HepG2 (cell line): ENCODE measurements around the gene SCYGR5. TPM values are rescaled to one million over a fixed set of nuclear protein-coding genes. Genes with fewer than 3 reads are reported as not detected.
A peak's percentile ranks its signal among the peaks of the same experiment; 100 is the strongest.

Source experiments
- ATAC-seq: fragments of 200-7000 bp; cut with Tn5 transposase; 3 replicates; pipeline ENCODE4 v1.9.1; 2020; ENCODE audit warnings: mild to moderate bottlenecking, moderate library complexity
- BruUV-seq: library from RNA; stranded (reverse); fragments of 400-500 nt; replicated peaks from 2 replicates; lab custom pipeline; 2021; lab: Mats Ljungman, UMichigan
- CTCF ChIA-PET: fragments of 300-600 bp; formaldehyde crosslinking; extraction: SDS; loops from one replicate; lab custom pipeline; 2021; ENCODE audit warnings: low total read pairs, inconsistent platforms, low intra/inter-chr PET ratio; lab: Yijun Ruan, JAX
- POLR2A ChIA-PET: fragments of 350-600 bp; sonication (Branson Sonifier 250); formaldehyde crosslinking; loops from one replicate; lab custom pipeline; 2020; ENCODE audit warnings: antibody characterized with exemption, inconsistent platforms; lab: Yijun Ruan, JAX
- DNase-seq: peaks from one replicate; pipeline ENCODE4 v3.0.0-alpha.2; 2015; ENCODE audit warnings: low spot score
- FAIRE-seq: peaks from 3 replicates; lab custom pipeline; 2011; peaks lifted over from hg19 to GRCh38; lab: Jason Lieb, UNC
- H2AFZ ChIP-seq: one replicate; pipeline ENCODE4 v1.6.1; 2011; ENCODE audit warnings: low read length, inconsistent platforms
- H3K27ac ChIP-seq: fragments of 300-600 bp; 3 replicates; pipeline ENCODE4 v1.8.0; 2011; ENCODE audit warnings: mixed run types, mild to moderate bottlenecking, mixed read lengths, low read length, inconsistent platforms; ENCODE audit not compliant: insufficient read depth; ENCODE audit errors: extremely low read length
- H3K27me3 ChIP-seq, 2 experiments: fragments of 200-600 bp in 1 of 2; 2 replicates in 1 of 2; 3 replicates in 1 of 2; pipeline versions ENCODE4 v1.6.0 to v1.8.0; 2011; ENCODE audit warnings: low read length in 2 of 2, mild to moderate bottlenecking in 2 of 2, moderate library complexity in 2 of 2, inconsistent platforms in 1 of 2; ENCODE audit not compliant: insufficient read depth in 2 of 2, control insufficient read depth in 1 of 2
- H3K36me3 ChIP-seq, 2 experiments: fragments of 200-600 bp in 1 of 2; replicated peaks in 1 of 2; 2 replicates in 1 of 2; 3 replicates in 1 of 2; pipeline versions ENCODE4 v1.5.1 to v1.8.0; 2011; ENCODE audit warnings: low read length in 2 of 2, inconsistent platforms in 1 of 2; ENCODE audit not compliant: insufficient read depth in 2 of 2, control insufficient read depth in 1 of 2
- H3K4me1 ChIP-seq: 2 replicates; pipeline ENCODE4 v1.5.1; 2012; ENCODE audit warnings: low read length, inconsistent platforms; ENCODE audit not compliant: insufficient read depth
- H3K4me2 ChIP-seq: 2 replicates; pipeline ENCODE4 v1.6.0; 2011; ENCODE audit warnings: low read depth, low read length, inconsistent platforms
- H3K4me3 ChIP-seq, 3 experiments: fragments of 200-600 bp in 1 of 3; sonication (generic), shearing (Covaris generic) in 1 of 3; replicated peaks in 1 of 3; 2 replicates each; pipeline ENCODE4 v1.5.1; 2011 to 2016; ENCODE audit warnings: low read length in 3 of 3, inconsistent platforms in 2 of 3, low read depth in 2 of 3, mild to moderate bottlenecking in 2 of 3, control low read depth in 1 of 3, mixed read lengths in 1 of 3; ENCODE audit not compliant: insufficient read depth in 1 of 3
- H3K79me2 ChIP-seq: one replicate; pipeline ENCODE4 v1.6.1; 2011; ENCODE audit warnings: low read length, inconsistent platforms; ENCODE audit not compliant: insufficient read depth
- H3K9ac ChIP-seq: 2 replicates; pipeline ENCODE4 v1.6.0; 2011; ENCODE audit warnings: mild to moderate bottlenecking, low read depth, low read length, inconsistent platforms; ENCODE audit not compliant: insufficient read depth
- H3K9me3 ChIP-seq: 2 replicates; pipeline ENCODE4 v1.5.1; 2012; ENCODE audit warnings: mild to moderate bottlenecking, low read length
- H4K20me1 ChIP-seq: 2 replicates; pipeline ENCODE4 v1.6.0; 2011; ENCODE audit warnings: inconsistent platforms, mild to moderate bottlenecking, low read length, moderate library complexity; ENCODE audit not compliant: insufficient read depth
- CREB1 ChIP-seq, 2 experiments: fragments of 450-650 bp in 1 of 2; IDR thresholded peaks; 2 replicates each; pipeline ENCODE4 v1.6.1; 2016 to 2017; ENCODE audit warnings: control low read depth in 1 of 2, mild to moderate bottlenecking in 1 of 2, missing compliant biosample characterization in 1 of 2, missing genetic modification characterization in 1 of 2
- HHEX ChIP-seq: IDR thresholded peaks from 2 replicates; pipeline ENCODE4 v1.6.1; 2016; ENCODE audit warnings: control low read depth
- MAFG ChIP-seq: sonication (generic); formaldehyde crosslinking; IDR thresholded peaks from 2 replicates; pipeline ENCODE4 v1.5.1; 2020; ENCODE audit warnings: mild to moderate bottlenecking, missing genetic modification reagents
- PAWR ChIP-seq: sonication (generic); formaldehyde crosslinking; IDR thresholded peaks from 2 replicates; pipeline ENCODE4 v1.4.0; 2020; ENCODE audit warnings: missing genetic modification reagents, mild to moderate bottlenecking, borderline replicate concordance
- POLR2A ChIP-seq, 2 experiments: IDR thresholded peaks; 2 replicates each; pipeline ENCODE4 v1.6.1; 2011; ENCODE audit warnings: low read depth in 2 of 2, low read length in 2 of 2, mild to moderate bottlenecking in 1 of 2, moderate library complexity in 1 of 2; ENCODE audit not compliant: insufficient read depth in 1 of 2
- WGBS: methylation state at CpG from one replicate; pipeline ENCODE4 v1.1.6; 2017; ENCODE audit warnings: low lambda C conversion rate; 5-methylcytosine and 5-hydroxymethylcytosine counted together
- in situ Hi-C: cut with HindIII; loops from 2 replicates; pipeline ENCODE4 v1.10.0; 2017; ENCODE audit warnings: low pct_unique_long_range_greater_than_20kb; ENCODE audit not compliant: extremely low pct_ligation_motif_present
- intact Hi-C: fragments of 100-400 bp; cut with micrococcal nuclease; formaldehyde crosslinking; loops from one replicate; pipeline ENCODE4 v1.10.0; 2022; ENCODE audit not compliant: unreplicated experiment
- polyA plus RNA-seq, 8 experiments: library from polyadenylated mRNA; depleted of rRNA in 3 of 8; stranded (reverse) in 7 of 8; unstranded in 1 of 8; fragments of >200 nt; fragmentation: Illumina TruSeq in 4 of 8; extraction: Trizol in 4 of 8; gene quantifications; 2 replicates each; pipeline versions ENCODE4 v1.2.1 to v1.2.3, GENCODE V29; 2011 to 2016; ENCODE audit warnings: low read depth in 4 of 8, missing spikeins in 1 of 8, mixed read lengths in 1 of 8; ENCODE audit not compliant: insufficient read depth in 1 of 8
- total RNA-seq, 5 experiments: library from RNA; depleted of rRNA; stranded (reverse); fragments of >200 nt; fragmentation: Illumina TruSeq; extraction: Trizol; gene quantifications; 2 replicates each; pipeline ENCODE4 v1.2.3, GENCODE V29; 2016; ENCODE audit warnings: low read depth in 1 of 5
- TF ChIP-seq, protein P1 (sequence below): sonication (generic); formaldehyde crosslinking; IDR thresholded peaks from 2 replicates; pipeline ENCODE4 v1.5.0; 2020; ENCODE audit warnings: missing genetic modification reagents, mild to moderate bottlenecking, borderline replicate concordance
- TF ChIP-seq, protein P2 (sequence below): sonication (generic); formaldehyde crosslinking; conservative IDR thresholded peaks from 2 replicates; pipeline ENCODE4 v1.4.0; 2020; ENCODE audit warnings: mild to moderate bottlenecking, missing genetic modification reagents, moderate library complexity
- TF ChIP-seq, protein P3 (sequence below): sonication (generic); formaldehyde crosslinking; IDR thresholded peaks from 2 replicates; pipeline ENCODE4 v1.8.0; 2022; ENCODE audit warnings: mild to moderate bottlenecking, missing genetic modification reagents, borderline replicate concordance
- TF ChIP-seq, protein P4 (sequence below): sonication (generic); formaldehyde crosslinking; IDR thresholded peaks from 2 replicates; pipeline ENCODE4 v1.9.0; 2022; ENCODE audit warnings: missing genetic modification reagents, mild to moderate bottlenecking, borderline replicate concordance

The SCYGR5 gene
- total and polyA plus RNA-seq, 2 of the 13 experiments (the other 11 are each of a cell fraction or from before 2014, with no cell fraction given), result not detected

DNA sequence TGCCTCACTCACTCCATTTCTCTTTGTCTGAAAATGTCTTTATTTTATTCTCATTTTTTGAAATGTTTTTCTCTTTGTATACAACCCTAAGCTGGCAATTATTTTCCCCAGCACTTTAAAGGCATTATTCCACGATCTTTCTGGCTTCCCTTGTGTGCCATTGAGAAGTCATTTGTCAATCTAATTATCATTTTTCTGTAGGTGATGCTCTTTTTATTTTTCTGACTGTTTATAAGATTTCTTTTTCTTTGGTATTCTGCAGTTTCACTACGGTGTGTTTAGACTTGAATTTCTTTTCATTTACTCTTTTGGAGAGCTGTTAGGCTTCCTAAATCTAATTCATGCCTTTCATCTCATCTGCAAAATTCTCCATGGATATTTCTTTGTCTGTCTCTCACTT lies 41.2 kb upstream of the SCYGR5 start (continued):
- TF ChIP-seq, protein P1, sequence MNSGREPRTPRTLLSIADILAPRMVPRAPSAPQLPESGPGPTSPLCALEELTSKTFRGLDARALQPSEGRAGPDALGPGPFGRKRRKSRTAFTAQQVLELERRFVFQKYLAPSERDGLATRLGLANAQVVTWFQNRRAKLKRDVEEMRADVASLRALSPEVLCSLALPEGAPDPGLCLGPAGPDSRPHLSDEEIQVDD (CRISPR knock-in tag), result no peak
- TF ChIP-seq MAFG (CRISPR knock-in tag) (no peak), PAWR (CRISPR knock-in tag) (no peak), HHEX (no peak)

DNA sequence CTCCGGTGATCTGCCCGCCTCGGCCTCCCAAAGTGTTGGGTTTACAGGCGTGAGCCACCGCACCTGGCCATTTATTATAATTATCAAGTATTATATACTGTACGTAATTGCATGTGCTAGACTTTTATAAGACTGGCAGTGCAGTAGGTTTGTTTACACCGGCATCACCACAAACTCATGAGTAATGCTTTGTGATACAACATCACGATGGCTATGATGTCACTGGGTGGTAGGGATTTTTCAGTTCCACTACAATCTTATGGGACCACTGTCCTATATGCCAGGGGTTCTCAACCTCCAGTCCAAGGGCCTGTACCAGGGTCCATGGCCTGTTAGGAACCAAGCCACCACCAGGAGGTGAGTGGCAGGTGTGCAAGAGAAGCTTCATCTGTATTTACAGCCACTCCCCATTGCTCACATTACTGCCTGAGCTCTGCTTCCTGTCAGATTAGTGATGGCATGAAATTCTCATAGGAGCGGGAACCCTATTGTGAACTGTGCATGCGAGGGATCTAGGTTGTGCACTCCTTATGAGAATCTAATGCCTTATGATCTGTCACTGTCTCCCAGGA lies 39.9 kb upstream of the SCYGR5 start:
- ATAC-seq, result peak; percentile 75
- FAIRE-seq, result no peak
- CTCF ChIA-PET, result no interaction called here
- DNase-seq, result no peak
- Histone ChIP-seq H3K27me3 (peaks cover 0 to 11% of the 10 kb centered on the region in 2 experiments; a peak in 2 of 5 replicates), H3K79me2 (no peaks in the 10 kb centered on the region), H3K9me3 (no peaks in the 10 kb centered on the region), H3K4me3 (no peak overlapping the region), H3K9ac (no peak overlapping the region), H3K4me1 (no peaks in the 10 kb centered on the region), H4K20me1 (no peaks in the 10 kb centered on the region), H3K4me2 (no peak overlapping the region), H2AFZ (no peak overlapping the region), H3K27ac (no peak overlapping the region), H3K36me3 (no peaks in the 10 kb centered on the region)
- intact Hi-C loops (no loop called here), in situ Hi-C loops (no loop called here)
- TF ChIP-seq POLR2A (IDR thresholded peaks at IDR 0.05; ENCODE audit: insufficient read depth in 1 of 2, low read depth in 2 of 2, low read length in 2 of 2), result no peak
- TF ChIP-seq CREB1 (IDR thresholded peaks at IDR 0.05), result peak; percentile 67
- no peak for TF ChIP-seq CREB1 (CRISPR knock-in tag; IDR thresholded peaks at IDR 0.05)
- POLR2A ChIA-PET, result no interaction called here
- 77% methylated on average over 10 of the region's 10 CpGs for WGBS
- BruUV-seq, result no TSS peak

DNA sequence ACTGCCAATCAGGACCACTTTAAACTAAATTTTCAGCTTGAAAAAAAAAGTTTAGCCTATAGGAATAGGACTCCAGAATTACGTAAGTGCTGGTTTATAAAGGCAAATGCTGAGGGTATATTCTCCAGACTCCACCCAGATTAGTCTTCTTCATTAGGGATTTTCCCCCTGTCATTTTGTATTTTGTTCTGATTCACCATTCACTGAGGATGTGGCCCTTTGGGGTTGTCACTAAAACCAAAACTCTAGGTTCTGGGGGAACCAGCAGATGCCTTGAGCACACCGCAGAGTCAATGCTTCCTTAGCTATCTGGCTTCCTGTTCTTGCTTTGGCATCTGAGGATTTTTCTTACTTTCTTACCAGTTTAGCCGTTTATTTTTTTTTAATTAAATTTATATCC lies 38.8 kb upstream of the SCYGR5 start:
- in situ Hi-C loops (no loop called here), intact Hi-C loops (no loop called here)
- ATAC-seq (no peak), DNase-seq (no peak), FAIRE-seq (no peak)
- POLR2A ChIA-PET, result no interaction called here
- no peak overlapping the region for H3K4me2 ChIP-seq
- peaks cover 0 to 11% of the 10 kb centered on the region in 2 experiments; a peak in 2 of 5 replicates for H3K27me3 ChIP-seq
- H3K79me2 ChIP-seq, result no peaks in the 10 kb centered on the region
- no peaks in the 10 kb centered on the region for H4K20me1 ChIP-seq
- WGBS, result 60% methylated on average over 3 of the region's 3 CpGs
- no peaks in the 10 kb centered on the region for H3K36me3 ChIP-seq
- H3K27ac ChIP-seq, result no peak overlapping the region
- no peaks in the 10 kb centered on the region for H3K9me3 ChIP-seq
- CTCF ChIA-PET, result no interaction called here
- H3K4me1 ChIP-seq, result no peaks in the 10 kb centered on the region
- H3K4me3 ChIP-seq, result no peak overlapping the region
- BruUV-seq, result no TSS peak
- H2AFZ ChIP-seq, result no peak overlapping the region
- H3K9ac ChIP-seq, result no peak overlapping the region
- TF ChIP-seq, protein P2, sequence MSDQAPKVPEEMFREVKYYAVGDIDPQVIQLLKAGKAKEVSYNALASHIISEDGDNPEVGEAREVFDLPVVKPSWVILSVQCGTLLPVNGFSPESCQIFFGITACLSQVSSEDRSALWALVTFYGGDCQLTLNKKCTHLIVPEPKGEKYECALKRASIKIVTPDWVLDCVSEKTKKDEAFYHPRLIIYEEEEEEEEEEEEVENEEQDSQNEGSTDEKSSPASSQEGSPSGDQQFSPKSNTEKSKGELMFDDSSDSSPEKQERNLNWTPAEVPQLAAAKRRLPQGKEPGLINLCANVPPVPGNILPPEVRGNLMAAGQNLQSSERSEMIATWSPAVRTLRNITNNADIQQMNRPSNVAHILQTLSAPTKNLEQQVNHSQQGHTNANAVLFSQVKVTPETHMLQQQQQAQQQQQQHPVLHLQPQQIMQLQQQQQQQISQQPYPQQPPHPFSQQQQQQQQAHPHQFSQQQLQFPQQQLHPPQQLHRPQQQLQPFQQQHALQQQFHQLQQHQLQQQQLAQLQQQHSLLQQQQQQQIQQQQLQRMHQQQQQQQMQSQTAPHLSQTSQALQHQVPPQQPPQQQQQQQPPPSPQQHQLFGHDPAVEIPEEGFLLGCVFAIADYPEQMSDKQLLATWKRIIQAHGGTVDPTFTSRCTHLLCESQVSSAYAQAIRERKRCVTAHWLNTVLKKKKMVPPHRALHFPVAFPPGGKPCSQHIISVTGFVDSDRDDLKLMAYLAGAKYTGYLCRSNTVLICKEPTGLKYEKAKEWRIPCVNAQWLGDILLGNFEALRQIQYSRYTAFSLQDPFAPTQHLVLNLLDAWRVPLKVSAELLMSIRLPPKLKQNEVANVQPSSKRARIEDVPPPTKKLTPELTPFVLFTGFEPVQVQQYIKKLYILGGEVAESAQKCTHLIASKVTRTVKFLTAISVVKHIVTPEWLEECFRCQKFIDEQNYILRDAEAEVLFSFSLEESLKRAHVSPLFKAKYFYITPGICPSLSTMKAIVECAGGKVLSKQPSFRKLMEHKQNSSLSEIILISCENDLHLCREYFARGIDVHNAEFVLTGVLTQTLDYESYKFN (CRISPR knock-in tag), result no peak
- TF ChIP-seq, protein P3, sequence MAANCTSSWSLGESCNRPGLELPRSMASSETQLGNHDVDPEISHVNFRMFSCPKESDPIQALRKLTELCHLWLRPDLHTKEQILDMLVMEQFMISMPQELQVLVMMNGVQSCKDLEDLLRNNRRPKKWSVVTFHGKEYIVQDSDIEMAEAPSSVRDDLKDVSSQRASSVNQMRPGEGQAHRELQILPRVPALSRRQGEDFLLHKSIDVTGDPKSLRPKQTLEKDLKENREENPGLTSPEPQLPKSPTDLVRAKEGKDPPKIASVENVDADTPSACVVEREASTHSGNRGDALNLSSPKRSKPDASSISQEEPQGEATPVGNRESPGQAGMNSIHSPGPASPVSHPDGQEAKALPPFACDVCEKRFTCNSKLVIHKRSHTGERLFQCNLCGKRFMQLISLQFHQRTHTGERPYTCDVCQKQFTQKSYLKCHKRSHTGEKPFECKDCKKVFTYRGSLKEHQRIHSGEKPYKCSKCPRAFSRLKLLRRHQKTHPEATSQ, result no peak
- TF ChIP-seq, protein P4, sequence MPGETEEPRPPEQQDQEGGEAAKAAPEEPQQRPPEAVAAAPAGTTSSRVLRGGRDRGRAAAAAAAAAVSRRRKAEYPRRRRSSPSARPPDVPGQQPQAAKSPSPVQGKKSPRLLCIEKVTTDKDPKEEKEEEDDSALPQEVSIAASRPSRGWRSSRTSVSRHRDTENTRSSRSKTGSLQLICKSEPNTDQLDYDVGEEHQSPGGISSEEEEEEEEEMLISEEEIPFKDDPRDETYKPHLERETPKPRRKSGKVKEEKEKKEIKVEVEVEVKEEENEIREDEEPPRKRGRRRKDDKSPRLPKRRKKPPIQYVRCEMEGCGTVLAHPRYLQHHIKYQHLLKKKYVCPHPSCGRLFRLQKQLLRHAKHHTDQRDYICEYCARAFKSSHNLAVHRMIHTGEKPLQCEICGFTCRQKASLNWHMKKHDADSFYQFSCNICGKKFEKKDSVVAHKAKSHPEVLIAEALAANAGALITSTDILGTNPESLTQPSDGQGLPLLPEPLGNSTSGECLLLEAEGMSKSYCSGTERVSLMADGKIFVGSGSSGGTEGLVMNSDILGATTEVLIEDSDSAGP (CRISPR knock-in tag), result no peak
